GM21528 (cell line): Measurements from ENCODE around the gene PRKAR2A.
"Not testable (repeated sequence)": the region's sequence is repeated elsewhere in the genome, so short reads cannot be mapped to it uniquely, and the experiment has no call there.

Experiments
- ATAC-seq: cut with Tn5 transposase; IDR thresholded peaks from one replicate; pipeline ENCODE4 v1.9.1; 2021; ENCODE audit warnings: mild to moderate bottlenecking, moderate library complexity; ENCODE audit not compliant: unreplicated experiment, low FRiP score

Gene PRKAR2A

GRCh38 chr3:48845170-48845569, 2.5 kb downstream of the PRKAR2A start:
- no peak for ATAC-seq

GRCh38 chr3:48837163-48837562, 10.5 kb downstream of the PRKAR2A start:
- no peak for ATAC-seq

GRCh38 chr3:48835650-48836366, 11.9 kb downstream of the PRKAR2A start:
- ATAC-seq, result no peak

GRCh38 chr3:48832684-48833083, 15.0 kb downstream of the PRKAR2A start:
- no peak for ATAC-seq

- ATAC-seq, result no peak
These were observed 17.0 kb downstream of the PRKAR2A start for GRCh38 chr3:48830715-48831114.

- not testable (repeated sequence) for ATAC-seq
These were observed 18.1 kb downstream of the PRKAR2A start for GRCh38 chr3:48829525-48829924.

- not testable (repeated sequence) for ATAC-seq
These were observed 19.8 kb downstream of the PRKAR2A start for GRCh38 chr3:48827874-48828273.

GRCh38 chr3:48826451-48826850, 21.2 kb downstream of the PRKAR2A start:
- no peak for ATAC-seq

GRCh38 chr3:48820612-48821324, 26.9 kb downstream of the PRKAR2A start:
- no peak for ATAC-seq

GRCh38 chr3:48819234-48820221, 28.1 kb downstream of the PRKAR2A start:
- no peak for ATAC-seq

- no peak for ATAC-seq
These were observed 36.1 kb downstream of the PRKAR2A start for GRCh38 chr3:48811524-48811923.

- ATAC-seq, result no peak
These were observed 42.7 kb downstream of the PRKAR2A start for GRCh38 chr3:48804930-48805329.

- ATAC-seq, result not testable (repeated sequence)
These were observed 46.8 kb downstream of the PRKAR2A start for GRCh38 chr3:48800831-48801230.

- no peak for ATAC-seq
These were observed 48.7 kb downstream of the PRKAR2A start for GRCh38 chr3:48798998-48799397.

GRCh38 chr3:48797626-48798025, 50.0 kb downstream of the PRKAR2A start:
- no peak for ATAC-seq

- ATAC-seq, result no peak
These were observed 51.5 kb downstream of the PRKAR2A start for GRCh38 chr3:48795997-48796732.

- ATAC-seq, result not testable (repeated sequence)
These were observed 54.2 kb downstream of the PRKAR2A start for GRCh38 chr3:48793484-48793883.

- ATAC-seq, result no peak
These were observed 58.0 kb downstream of the PRKAR2A start for GRCh38 chr3:48789665-48790064.

GRCh38 chr3:48788544-48789162, 59.0 kb downstream of the PRKAR2A start:
- ATAC-seq, result no peak
